ENCODE measurements around the gene VSX2.

DNA sequence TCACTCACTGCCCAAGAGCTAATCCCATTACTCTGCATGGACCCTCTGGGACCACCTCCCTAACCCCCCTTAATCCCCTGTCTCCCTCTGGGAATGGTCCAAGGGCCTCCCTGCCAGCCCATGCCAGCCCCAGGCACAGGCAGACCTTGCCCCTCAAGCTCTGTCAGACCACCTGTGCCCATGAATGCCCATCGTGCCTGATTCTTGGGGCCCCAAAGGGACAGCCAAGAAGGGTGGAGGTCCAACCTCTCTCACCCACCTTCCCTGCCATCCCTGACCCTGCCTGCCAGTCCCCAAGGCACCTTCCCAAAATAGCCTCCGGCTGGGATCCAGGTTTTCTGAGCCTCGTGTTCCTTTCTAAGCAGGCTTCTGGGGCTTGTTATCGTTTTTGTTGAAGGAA lies 20.8 kb upstream of the VSX2 start:
- TF ChIP-seq, protein P1, sequence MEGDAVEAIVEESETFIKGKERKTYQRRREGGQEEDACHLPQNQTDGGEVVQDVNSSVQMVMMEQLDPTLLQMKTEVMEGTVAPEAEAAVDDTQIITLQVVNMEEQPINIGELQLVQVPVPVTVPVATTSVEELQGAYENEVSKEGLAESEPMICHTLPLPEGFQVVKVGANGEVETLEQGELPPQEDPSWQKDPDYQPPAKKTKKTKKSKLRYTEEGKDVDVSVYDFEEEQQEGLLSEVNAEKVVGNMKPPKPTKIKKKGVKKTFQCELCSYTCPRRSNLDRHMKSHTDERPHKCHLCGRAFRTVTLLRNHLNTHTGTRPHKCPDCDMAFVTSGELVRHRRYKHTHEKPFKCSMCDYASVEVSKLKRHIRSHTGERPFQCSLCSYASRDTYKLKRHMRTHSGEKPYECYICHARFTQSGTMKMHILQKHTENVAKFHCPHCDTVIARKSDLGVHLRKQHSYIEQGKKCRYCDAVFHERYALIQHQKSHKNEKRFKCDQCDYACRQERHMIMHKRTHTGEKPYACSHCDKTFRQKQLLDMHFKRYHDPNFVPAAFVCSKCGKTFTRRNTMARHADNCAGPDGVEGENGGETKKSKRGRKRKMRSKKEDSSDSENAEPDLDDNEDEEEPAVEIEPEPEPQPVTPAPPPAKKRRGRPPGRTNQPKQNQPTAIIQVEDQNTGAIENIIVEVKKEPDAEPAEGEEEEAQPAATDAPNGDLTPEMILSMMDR (IDR thresholded peaks at IDR 0.05) = no peak
- no peak for TF ChIP-seq POLR2AphosphoS5 (IDR thresholded peaks at IDR 0.05)

All from prostate gland (tissue), 2 donors.